ENCODE results near the gene ITSN1. TPM values are rescaled to one million over a fixed set of nuclear protein-coding genes. Genes with fewer than 3 reads are reported as not detected.
"Not testable (repeated sequence)": the region's sequence is repeated elsewhere in the genome, so short reads cannot be mapped to it uniquely, and the experiment has no call there.

The ITSN1 gene
- total RNA-seq, 1 experiment from 2014 or later = 50.3 TPM

GRCh38 chr21:33865996-33866575 lies 223.8 kb downstream of the ITSN1 start:
- CTCF ChIA-PET = no interaction called here
- intact Hi-C loops (cut with micrococcal nuclease; ENCODE audit: unreplicated experiment) = no loop called here
- Histone ChIP-seq H3K9me3 (ENCODE audit: control insufficient read depth, insufficient read depth, low read depth, low read length) (no peaks in the 10 kb centered on the region), H3K27ac (ENCODE audit: low read length) (no peak overlapping the region), H3K36me3 (ENCODE audit: control insufficient read depth, insufficient read depth, low read length) (no peaks in the 10 kb centered on the region), H3K4me3 (ENCODE audit: low read depth in 2 of 2, low read length in 2 of 2) (no peak overlapping the region), H3K27me3 (ENCODE audit: control insufficient read depth, insufficient read depth, low read length) (no peaks in the 10 kb centered on the region), H3K4me1 (ENCODE audit: control insufficient read depth, insufficient read depth, low read length) (no peaks in the 10 kb centered on the region)
- DNase-seq (ENCODE audit: low read depth, low spot score) (no peak), ATAC-seq (no peak)
- in situ Hi-C loops (cut with HindIII; ENCODE audit: low pct_unique_long_range_greater_than_20kb, low sequenced_read_pairs) = no loop called here
- TF ChIP-seq CTCF (IDR thresholded peaks at IDR 0.05) (no peak), REST (IDR thresholded peaks at IDR 0.05; ENCODE audit: insufficient read depth in 1 of 2, low read depth in 2 of 2, low read length in 1 of 2) (no peak), TCF7L2 (IDR thresholded peaks at IDR 0.05; ENCODE audit: low read depth, low read length) (no peak), POLR2AphosphoS5 (IDR thresholded peaks at IDR 0.05; ENCODE audit: low read depth, low read length) (no peak), SIN3A (IDR thresholded peaks at IDR 0.05; ENCODE audit: borderline replicate concordance, insufficient read depth, low read depth, low read length) (no peak)
- POLR2A ChIA-PET = no interaction called here
- no TSS peak for BruUV-seq (replicated peaks)

- no peak for TF ChIP-seq CTCF (IDR thresholded peaks at IDR 0.05)
- TF ChIP-seq TCF7L2 (IDR thresholded peaks at IDR 0.05; ENCODE audit: low read depth, low read length) = no peak
- no peak for TF ChIP-seq REST (IDR thresholded peaks at IDR 0.05; ENCODE audit: insufficient read depth in 1 of 2, low read depth in 2 of 2, low read length in 1 of 2)
- no peak for TF ChIP-seq POLR2AphosphoS5 (IDR thresholded peaks at IDR 0.05; ENCODE audit: low read depth, low read length)
- no peak for TF ChIP-seq SIN3A (IDR thresholded peaks at IDR 0.05; ENCODE audit: borderline replicate concordance, insufficient read depth, low read depth, low read length)
- H3K36me3 ChIP-seq (ENCODE audit: control insufficient read depth, insufficient read depth, low read length) = no peaks in the 10 kb centered on the region
- ATAC-seq = no peak
- no peaks in the 10 kb centered on the region for H3K4me1 ChIP-seq (ENCODE audit: control insufficient read depth, insufficient read depth, low read length)
- H3K9me3 ChIP-seq (ENCODE audit: control insufficient read depth, insufficient read depth, low read depth, low read length) = no peaks in the 10 kb centered on the region
- in situ Hi-C loops (cut with HindIII; ENCODE audit: low pct_unique_long_range_greater_than_20kb, low sequenced_read_pairs) (no loop called here), intact Hi-C loops (cut with micrococcal nuclease; ENCODE audit: unreplicated experiment) (no loop called here)
- H3K4me3 ChIP-seq (ENCODE audit: low read depth in 2 of 2, low read length in 2 of 2) = no peak overlapping the region
- ChIA-PET CTCF (no interaction called here), POLR2A (no interaction called here)
- no peak overlapping the region for H3K27ac ChIP-seq (ENCODE audit: low read length)
- no TSS peak for BruUV-seq (replicated peaks)
- H3K27me3 ChIP-seq (ENCODE audit: control insufficient read depth, insufficient read depth, low read length) = no peaks in the 10 kb centered on the region
- DNase-seq (ENCODE audit: low read depth, low spot score) = no peak
Observed at GRCh38 chr21:33866826-33867225, 224.5 kb downstream of the ITSN1 start.

GRCh38 chr21:33867868-33868267 lies 225.6 kb downstream of the ITSN1 start:
- in situ Hi-C loops (cut with HindIII; ENCODE audit: low pct_unique_long_range_greater_than_20kb, low sequenced_read_pairs); H3K27ac ChIP-seq (ENCODE audit: low read length); H3K4me3 ChIP-seq (ENCODE audit: low read depth in 2 of 2, low read length in 2 of 2); H3K36me3 ChIP-seq (ENCODE audit: control insufficient read depth, insufficient read depth, low read length); CTCF ChIA-PET; H3K4me1 ChIP-seq (ENCODE audit: control insufficient read depth, insufficient read depth, low read length); H3K27me3 ChIP-seq (ENCODE audit: control insufficient read depth, insufficient read depth, low read length); POLR2A ChIA-PET; intact Hi-C loops (cut with micrococcal nuclease; ENCODE audit: unreplicated experiment); DNase-seq (ENCODE audit: low read depth, low spot score); H3K9me3 ChIP-seq (ENCODE audit: control insufficient read depth, insufficient read depth, low read depth, low read length); ATAC-seq; BruUV-seq (replicated peaks): not testable (repeated sequence)
